Measurements from ENCODE around the gene ZNF438.

- TF ChIP-seq, protein P1, sequence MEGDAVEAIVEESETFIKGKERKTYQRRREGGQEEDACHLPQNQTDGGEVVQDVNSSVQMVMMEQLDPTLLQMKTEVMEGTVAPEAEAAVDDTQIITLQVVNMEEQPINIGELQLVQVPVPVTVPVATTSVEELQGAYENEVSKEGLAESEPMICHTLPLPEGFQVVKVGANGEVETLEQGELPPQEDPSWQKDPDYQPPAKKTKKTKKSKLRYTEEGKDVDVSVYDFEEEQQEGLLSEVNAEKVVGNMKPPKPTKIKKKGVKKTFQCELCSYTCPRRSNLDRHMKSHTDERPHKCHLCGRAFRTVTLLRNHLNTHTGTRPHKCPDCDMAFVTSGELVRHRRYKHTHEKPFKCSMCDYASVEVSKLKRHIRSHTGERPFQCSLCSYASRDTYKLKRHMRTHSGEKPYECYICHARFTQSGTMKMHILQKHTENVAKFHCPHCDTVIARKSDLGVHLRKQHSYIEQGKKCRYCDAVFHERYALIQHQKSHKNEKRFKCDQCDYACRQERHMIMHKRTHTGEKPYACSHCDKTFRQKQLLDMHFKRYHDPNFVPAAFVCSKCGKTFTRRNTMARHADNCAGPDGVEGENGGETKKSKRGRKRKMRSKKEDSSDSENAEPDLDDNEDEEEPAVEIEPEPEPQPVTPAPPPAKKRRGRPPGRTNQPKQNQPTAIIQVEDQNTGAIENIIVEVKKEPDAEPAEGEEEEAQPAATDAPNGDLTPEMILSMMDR (IDR thresholded peaks at IDR 0.05), result no peak
- no peak for TF ChIP-seq POLR2A (IDR thresholded peaks at IDR 0.05)
These were observed 96.6 kb downstream of the ZNF438 start for GRCh38 chr10:30935078-30935477.
